T-helper 22 cell (primary cell): ENCODE data around the gene ADAM30.

ENCODE experiments used
- DNase-seq: peaks from one replicate; pipeline ENCODE4 v3.0.0-alpha.2; 2020; ENCODE audit warnings: low read depth

Gene ADAM30

DNA sequence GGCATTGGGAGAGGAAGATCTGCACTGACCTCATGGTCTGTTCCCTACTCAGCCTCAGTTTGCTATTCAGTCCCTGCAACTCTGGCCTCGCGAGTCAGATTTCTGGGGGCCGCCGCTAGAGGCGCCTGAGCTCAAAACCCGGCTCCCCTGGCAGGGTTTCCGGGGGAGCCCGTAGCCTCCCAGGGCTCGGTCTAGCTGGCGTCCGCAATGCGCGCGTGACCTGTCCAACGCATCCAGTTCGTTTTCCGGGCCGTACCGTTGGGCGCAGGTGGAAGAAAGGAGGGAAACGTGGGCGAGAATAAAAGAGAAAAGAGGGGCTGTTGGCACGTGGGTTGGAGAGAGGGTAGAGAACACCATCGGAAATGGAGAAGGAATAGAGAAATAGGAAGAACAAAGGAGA, at the start of gene ADAM30:
ADAM30 (minus strand) TSS at position 213 of the 400 bp plus-strand sequence; CDS start at position 34, 179 bp downstream.
- DNase-seq = no peak

DNA sequence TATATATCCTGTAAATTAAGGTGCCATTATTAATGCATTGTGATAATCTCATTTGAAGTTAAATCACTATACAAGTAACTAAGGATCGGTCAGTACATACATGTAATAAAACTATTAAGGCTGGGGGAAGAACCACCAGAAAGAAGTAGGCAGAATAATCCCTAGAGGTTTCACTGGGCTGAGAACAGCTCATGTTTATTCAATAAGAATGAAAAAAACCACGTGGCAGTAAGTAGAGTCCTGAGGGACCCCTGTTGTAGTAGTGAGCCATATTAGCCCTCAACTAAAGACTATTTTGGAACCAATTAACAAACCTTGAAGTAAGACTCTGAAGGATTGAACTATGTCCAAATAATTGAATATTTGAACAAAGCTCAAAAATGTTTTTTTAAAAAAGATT, 46.9 kb upstream of the ADAM30 start:
- DNase-seq = no peak

DNA sequence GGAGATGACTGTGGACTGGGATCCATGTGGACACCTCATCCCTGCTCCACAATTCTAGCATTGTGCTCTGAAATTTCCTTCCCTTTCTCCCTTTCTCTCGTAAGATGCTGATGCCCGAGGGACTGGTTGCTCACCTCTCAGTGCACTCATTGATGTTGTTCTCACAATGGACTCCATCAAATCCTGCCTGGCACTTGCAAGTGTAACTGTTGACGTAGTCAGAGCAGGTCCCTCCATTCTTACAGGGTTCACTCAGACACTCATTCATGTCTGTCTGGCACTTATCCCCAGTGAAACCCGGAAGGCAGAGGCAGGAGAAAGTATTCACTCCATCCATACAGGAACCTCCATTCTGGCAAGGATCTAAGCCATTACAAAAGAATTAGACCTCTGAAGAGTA, 45.1 kb upstream of the ADAM30 start:
- no peak for DNase-seq

DNA sequence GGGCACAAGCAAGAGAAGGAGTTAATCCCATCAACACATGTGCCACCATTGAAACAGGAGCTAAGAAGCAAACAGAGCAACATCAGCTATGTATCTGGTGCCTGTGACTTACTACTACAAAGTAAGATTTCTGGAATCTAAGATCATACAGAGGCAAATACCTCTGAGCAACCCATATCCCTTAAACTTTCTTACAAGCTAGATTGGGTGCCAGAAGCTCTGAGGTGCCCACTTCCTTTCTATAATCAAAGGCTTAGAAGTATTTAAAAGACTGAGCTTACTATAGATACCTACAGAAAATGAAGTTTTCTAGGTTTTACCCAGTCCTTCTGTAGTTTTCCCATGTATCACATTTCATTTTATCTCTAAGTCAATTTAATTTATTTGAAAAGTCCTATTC, 44.4 kb upstream of the ADAM30 start:
- DNase-seq = no peak

DNA sequence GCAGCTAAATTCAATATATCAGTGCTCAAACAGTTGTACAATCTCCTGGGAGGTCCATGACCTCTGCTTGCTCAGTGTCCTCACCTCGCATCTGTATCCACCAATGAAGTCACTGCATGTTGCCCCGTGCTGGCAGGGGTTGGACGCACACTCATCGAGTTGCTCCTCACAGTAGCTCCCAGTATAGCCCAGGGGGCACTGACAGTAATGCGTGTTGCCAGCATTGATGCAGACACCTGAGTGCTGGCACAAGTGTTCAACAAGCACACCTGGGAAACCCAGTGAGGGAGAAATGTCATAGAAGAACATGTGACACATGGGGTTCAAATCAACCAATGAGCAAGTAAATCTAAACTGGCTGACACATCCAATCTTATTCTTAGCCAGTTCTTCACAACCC, 40.9 kb upstream of the ADAM30 start:
- no peak for DNase-seq

DNA sequence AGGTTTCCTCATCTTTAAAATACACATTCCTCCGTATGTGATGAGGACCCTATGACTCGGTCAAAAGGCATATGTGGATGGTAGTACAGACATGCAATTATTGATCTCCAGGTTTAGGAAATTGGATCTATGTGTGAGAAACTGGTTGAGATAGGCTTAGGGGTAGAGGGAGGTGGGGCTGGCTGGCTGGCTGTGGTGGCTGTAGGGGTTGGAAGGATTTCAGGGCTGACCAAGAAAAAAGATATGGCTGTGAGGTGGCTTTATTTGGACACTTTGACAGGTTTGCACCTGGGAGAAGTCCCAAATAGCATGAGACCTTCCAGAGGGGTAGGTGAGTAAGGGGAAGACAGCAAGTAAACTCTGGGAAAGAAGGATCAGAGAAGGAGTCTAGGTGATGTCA, 39.6 kb upstream of the ADAM30 start:
- DNase-seq = no peak

DNA sequence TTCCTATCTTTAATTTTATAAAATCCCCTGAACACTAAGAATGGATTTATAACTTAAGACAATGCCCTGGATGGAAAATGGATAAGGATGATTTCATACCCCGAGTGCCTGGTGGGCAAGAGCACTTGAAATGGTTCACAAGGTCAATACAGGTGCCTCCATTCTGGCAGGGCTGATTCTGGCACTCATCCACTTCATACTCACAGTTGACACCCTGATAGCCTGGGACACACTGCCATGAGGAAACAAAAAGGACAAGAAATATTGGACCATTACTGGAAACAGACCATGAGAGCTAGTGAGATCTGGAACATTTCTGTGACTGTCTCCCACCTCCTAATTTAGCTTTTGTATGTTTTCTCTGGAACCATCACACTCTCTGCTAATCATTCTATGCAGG, 39.1 kb upstream of the ADAM30 start:
- DNase-seq = no peak

DNA sequence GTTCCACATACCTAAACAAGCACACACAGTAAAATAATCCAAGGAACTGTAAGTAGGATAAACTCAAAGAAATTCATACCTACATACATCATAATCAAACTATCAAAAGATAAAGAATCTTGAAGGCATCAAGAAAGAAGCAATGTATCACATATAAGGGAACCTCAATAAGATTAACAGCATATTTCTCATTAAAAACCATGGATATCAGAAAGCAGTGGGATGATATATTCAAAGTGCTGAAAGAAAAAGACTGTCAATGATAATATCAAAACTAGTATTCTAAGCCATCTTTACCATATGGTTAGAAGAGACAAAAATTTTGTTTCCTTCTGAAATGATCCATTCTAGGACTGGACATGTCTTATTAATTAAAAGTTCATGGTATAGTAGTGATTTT, 37.1 kb upstream of the ADAM30 start:
- DNase-seq = no peak

DNA sequence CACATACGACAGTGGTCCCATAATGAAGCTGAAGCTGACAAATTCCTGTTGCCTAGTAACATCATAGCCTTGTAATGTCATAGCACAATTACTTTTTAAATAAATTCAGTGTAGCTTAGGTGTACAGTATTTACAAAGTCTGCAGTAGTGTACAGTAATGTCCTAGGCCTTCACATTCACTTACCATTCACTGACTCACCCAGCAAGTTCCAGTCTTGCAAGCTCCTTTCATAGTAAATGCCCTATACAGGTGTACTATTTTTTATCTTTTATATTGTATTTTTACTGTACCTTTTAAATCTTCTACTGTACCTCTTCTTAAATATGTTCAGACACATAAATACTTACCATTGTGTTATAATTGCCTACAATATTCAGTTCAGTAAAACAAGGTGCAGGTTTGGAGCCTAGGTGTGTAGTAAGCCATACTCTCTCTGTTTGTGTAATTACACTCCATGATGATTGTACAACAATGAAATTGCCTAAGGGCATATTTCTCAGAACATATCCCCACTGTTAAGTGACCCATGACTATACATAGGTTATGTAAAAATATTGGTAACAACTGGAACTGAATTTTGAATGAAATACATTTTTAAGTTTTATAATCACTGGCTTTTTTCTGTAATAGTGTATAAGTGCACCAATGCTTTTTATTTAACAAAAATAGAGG, 33.5 kb upstream of the ADAM30 start:
- DNase-seq = no peak

DNA sequence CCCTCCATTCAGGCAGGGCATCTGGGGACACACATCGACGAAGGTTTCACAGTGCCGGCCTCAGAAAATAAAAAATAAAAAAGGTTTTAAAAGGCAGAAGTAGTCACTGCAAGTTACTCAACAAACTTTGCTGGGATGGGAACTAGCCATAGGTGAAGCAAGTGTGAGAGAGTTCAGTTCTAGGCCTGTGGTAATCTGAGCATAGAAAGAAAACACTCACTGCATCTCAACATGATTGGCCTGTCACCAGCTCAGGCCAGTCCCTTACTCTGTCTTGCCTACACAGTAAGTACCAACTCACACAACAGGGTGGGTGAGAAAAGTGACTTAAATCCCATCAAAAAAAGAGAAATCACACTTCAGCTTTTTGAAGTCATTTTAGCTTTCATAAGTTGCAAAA, 30.2 kb upstream of the ADAM30 start:
- no peak for DNase-seq

DNA sequence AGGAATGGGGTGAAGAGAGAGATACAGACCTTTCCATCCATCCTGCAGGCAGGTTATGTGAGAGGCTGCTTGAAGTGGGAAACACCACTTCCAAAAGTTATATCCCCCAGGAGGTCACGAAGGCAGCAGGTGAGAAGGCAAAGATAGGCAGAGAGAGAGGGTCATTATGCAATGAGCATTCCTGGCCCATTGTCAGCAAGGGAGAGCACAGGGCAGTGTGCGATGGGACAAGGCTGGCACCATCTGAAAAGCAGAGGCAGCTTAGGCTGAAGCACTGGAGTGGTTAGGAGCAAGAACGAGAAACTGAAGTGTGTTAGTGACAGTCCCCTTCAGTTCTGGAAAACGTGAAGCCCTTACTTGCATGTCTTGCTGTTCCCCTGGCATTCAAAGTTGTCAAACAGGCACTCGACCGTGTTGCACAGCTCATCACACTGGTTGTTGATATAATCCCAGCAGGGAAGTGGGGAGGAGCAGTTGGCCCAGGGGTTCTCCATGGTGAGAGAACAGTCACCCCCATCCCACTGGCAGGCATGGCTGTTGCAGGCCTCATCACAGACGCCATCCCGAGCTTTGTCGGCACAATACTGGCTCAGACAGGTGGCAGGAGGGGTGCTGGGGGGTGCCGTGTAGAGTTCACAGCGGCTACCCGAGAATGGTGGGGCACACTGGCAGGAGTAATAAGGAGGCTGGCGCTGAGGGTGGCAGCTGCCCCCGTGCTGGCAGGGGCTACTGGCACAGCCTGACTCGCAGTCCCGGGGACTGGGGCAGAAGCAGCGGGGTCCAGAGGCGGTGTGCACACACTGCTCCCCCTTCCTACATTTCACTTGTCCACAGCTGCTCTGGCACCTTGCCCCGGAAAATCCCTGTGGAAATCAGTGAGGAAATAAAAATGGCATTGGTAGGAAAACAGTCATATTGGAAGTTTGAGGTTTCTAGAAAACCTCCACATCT, 28.9 kb upstream of the ADAM30 start:
- no peak for DNase-seq

DNA sequence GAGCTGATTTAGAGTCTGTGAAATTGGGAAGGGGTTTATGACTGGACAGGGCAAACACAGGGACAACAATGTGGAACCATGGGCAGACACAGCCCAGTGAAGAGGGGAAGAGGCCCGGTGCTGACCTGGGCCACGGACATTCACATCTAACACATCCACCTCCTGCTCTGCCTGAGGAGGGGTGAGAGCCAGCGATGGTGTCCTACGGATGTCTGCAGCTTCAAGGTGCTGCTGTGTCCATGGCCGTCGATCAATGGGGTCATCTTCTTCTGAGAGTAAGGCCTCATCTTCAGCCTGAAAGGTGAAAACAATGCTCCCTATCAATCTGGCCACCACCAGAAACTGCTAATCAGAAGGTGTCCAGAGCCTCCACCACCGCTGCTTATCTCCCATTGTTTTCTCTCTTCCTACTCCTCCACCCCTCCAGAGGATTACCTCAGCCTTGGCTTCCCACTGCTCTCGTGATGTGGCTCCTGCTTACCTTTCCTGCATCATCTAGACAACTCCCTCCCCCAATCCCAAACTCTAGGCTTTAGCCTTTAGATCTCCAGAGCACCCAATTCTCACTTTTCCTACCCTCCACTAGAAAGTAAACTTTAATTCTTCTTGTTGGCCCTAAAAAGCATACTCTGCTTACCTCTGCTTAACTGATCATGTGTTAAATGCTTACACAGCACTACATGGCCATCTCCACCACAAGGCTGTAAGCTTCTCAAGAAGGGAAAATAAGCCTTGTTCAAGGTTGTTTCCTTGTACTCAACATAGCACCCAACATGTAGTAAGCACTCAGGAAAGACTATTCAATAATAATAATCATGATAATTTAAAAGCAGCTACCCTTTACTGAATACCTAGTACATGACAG, 24.0 kb upstream of the ADAM30 start:
- DNase-seq = no peak

DNA sequence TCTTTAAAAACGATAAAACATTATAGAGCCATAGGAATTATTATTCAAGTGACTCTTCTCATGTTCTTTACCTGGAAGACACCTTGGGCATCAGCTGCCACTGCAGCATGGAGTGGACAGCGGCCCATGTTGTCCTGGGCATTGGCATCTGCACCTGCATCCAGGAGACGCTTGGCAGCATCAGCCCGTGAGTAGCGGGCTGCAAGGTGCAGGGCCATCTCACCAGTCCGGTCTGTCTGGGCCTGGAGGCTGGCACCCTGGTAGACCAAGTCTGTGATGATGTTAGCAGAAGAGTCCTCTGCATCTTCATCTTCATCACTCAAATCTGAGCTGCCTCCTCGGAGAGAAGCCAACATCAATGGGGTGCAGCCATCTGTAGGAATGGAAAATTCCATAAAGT, 22.9 kb upstream of the ADAM30 start:
- no peak for DNase-seq

DNA sequence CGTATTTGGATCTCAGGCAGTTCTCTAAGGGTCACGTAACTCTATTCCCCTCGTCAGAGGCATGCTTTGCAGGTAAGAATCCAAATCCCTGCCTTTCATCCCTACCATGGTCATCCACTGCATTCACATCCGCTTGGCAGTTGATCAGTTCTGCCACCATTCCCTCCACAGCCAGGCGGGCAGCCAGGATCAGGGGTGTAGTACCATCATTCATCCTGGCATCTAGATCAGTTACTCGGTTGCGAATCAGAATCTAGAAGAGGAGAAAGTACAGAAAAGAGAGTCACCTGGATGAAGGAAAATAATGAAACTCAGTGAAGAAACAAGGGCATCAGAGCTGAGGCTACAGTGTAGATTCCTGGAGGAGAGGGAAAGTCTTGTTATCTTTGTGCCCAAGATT, 22.0 kb upstream of the ADAM30 start:
- DNase-seq = no peak

DNA sequence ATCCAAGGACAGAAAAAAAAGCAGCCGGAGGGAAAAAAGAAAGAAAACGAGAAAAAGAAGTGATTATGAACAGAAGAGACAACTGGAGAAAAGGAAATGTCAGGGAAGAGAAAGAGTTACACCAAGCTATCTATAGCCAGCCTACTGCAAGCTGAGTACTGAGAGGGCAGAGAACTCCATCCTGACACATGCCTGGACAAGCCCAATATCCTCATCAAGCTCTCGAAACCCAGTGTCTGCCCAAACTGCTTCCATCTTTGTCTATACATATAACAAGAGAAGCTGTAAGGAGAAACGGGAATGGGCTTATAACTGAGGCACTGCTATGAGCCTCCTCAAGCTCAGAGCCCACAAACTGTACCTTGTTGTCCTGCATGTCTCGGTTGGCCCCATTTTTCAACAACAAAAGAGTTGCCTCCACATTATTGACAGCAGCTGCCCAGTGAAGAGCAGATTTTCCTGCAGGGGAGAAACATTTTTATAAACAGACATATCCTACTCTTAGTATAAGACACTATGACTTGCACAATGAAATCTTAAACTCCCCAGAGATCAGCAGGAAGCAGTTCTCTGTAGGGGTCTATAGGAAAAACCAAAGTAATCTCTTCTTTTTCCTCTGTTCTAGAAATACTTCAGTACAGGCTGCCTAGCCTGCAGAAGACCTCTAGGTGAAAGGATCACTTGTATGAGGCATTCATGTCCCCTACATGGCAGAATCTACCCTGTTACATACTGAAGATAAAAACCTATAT, 21.2 kb upstream of the ADAM30 start:
- DNase-seq = no peak

DNA sequence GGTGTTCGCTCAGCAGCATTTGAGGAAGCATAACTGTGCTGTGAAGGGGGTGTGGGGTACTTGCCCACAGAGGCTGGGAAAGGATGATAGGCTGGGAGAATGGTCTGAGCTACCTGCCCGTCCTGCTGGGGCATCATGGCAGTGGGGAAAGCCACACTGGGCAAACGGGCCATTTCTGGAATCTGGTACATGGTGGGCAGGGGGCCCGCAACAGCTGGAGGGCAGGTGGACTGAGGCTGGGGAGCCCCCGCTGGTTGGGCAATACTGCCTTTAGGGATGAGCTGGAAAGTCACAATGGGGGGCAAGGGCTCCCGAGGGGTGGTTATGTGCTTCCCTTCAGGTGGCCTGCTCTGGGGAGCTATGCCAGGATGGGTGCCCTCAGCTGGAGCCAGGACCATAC, 19.2 kb upstream of the ADAM30 start:
- DNase-seq = no peak

DNA sequence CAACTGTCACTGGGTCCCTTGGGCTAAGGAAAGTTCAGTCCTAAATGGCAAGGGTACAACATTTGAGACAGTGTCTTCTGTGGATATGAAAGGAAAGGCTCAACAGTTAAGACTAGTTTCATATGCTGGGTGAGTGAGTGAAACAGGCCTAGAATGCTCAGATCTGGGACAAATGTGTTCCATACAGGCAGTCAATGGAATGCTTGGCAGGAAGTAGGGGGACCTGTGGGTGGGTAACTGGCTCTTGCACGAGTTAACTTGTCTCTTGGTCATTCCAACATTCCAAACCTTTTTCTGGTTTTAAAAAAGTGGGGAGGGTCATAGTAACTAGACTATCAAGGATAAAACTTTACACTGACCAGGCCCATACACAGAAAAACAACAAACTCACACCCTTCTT, 17.8 kb upstream of the ADAM30 start:
- no peak for DNase-seq

DNA sequence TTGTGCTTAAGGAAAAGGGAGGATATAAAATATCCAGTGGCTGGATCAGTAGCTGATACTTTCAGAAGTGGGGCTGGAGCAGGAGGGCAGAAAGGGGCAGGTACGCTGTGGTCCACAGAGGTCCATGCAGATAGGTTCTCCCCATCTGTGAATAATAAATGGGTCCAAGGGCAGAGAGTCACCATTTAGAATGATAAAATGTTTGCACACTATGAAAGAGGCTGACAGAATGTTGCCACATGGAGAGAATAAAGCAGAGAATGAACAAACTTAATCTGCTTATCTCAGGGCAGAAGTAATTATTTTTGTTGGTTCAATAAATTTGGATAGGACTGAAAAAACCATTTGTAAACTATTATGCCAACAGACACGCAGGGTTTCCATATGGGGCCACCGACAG, 16.6 kb upstream of the ADAM30 start:
- DNase-seq = no peak

DNA sequence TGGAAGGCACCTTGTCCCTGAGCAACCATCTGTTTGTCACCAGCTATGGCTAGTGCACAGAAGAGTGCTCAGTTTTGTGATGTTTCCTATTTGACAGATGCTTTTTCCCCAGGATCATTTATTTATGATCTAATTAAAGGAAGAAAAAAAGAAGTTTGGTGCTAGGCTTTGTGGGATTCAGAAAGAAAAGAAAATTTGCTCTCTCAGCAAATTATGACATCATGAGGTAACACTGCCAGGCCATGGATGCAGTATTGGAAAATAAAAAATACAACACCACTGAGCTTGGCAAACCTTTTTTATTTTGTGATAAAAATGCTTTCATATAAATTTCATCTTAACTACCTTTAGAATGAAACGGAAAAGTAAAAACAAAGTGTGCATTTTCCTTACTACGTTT, 15.5 kb upstream of the ADAM30 start:
- no peak for DNase-seq

DNA sequence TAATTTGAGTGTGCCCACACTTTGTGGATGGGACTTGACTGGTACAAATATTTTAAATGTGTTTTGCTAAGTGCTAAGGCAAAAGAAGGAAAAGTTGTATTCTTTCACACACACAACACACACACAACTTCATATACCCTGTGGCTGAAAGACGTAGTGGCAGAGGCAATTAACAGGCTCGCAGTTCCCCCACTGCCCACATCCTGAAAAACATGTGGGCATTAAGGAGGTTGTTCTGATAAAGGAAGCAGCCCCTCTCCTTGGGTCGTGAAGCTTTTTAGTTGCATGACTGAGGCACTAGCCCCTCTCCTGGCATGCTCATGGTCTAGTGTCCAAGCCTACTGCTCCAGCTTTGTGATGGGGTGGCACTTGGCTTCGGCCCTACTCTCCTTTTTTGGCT, 14.3 kb upstream of the ADAM30 start:
- DNase-seq = no peak

DNA sequence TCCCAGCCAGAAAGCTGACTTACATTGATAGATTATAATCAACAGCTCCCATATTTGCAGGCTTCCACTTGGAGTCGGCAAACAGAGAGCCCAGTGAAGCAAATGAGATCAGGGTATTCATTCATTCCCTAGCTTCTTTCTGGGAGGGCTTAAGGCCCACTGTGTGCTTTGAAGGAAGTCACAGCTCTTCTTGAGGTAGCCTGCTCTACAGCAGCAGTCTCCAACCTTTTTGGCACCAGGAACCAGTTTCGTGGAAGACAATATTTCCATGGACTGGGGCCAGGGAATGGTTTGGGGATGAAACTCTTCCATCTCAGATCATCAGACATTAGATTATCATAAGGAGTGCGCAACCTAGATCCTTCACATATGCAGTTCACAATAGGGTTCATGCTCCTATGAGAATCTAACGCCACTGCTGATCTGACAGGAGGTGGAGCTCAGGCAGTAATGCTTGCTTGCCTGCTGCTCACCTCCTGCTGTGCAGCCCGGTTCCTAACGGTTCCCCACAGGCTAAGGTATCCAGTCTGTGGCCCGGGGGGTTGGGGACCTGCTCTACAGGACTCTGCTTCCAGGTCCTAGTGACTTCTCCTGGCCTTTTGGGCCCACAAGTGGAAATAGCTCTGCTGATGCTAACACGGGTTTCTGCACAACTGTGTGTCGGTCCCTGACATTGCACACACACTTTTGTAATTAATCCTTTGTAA, 13.7 kb upstream of the ADAM30 start:
- DNase-seq = no peak
